HepG2 (cell line): Measurements from ENCODE around the gene XPNPEP3.

Experiments used
- ATF1 ChIP-seq: IDR thresholded peaks from 2 replicates; pipeline ENCODE4 v1.6.1; 2016; ENCODE audit warnings: mild to moderate bottlenecking, control low read depth
- JUND ChIP-seq: sonication (generic); formaldehyde crosslinking; IDR thresholded peaks from 2 replicates; pipeline ENCODE4 v1.8.0; 2022; ENCODE audit warnings: mild to moderate bottlenecking, missing genetic modification reagents
- POLR2A ChIP-seq, 2 experiments: IDR thresholded peaks; 2 replicates each; pipeline ENCODE4 v1.6.1; 2011; ENCODE audit warnings: low read depth in 2 of 2, low read length in 2 of 2, mild to moderate bottlenecking in 1 of 2, moderate library complexity in 1 of 2; ENCODE audit not compliant: insufficient read depth in 1 of 2
- PRMT3 ChIP-seq: sonication (generic); formaldehyde crosslinking; IDR thresholded peaks from 2 replicates; pipeline ENCODE4 v1.8.1; 2022; ENCODE audit warnings: low read depth, mild to moderate bottlenecking, moderate library complexity, missing genetic modification reagents, borderline replicate concordance
- PTBP1 ChIP-seq: fragments of 200-400 bp; formaldehyde crosslinking; IDR thresholded peaks from 2 replicates; pipeline ENCODE4 v1.6.1; 2018; ENCODE audit warnings: low read length, low read depth; ENCODE audit not compliant: poor library complexity, severe bottlenecking
- SUZ12 ChIP-seq: fragments of 150-350 bp; IDR thresholded peaks from 2 replicates; pipeline ENCODE4 v1.6.1; 2014; ENCODE audit warnings: low read depth, low read length
- ZNF562 ChIP-seq: sonication (generic); formaldehyde crosslinking; IDR thresholded peaks from 2 replicates; pipeline ENCODE4 v1.8.0; 2022; ENCODE audit warnings: missing genetic modification reagents, borderline replicate concordance
- ZNF703 ChIP-seq: sonication (generic); formaldehyde crosslinking; IDR thresholded peaks from 2 replicates; pipeline ENCODE4 v1.5.1; 2020; ENCODE audit warnings: missing genetic modification reagents, mild to moderate bottlenecking, moderate library complexity, borderline replicate concordance
- TF ChIP-seq, protein P1 (sequence below): sonication (generic); formaldehyde crosslinking; IDR thresholded peaks from 2 replicates; pipeline ENCODE4 v1.5.0; 2020; ENCODE audit warnings: mild to moderate bottlenecking, missing genetic modification reagents, moderate library complexity
- TF ChIP-seq, protein P2 (sequence below): IDR thresholded peaks from 2 replicates; pipeline ENCODE4 v1.6.1; 2012; ENCODE audit warnings: inconsistent platforms
- TF ChIP-seq, protein P3 (sequence below): sonication (generic); formaldehyde crosslinking; IDR thresholded peaks from 2 replicates; pipeline ENCODE4 v1.4.0; 2020; ENCODE audit warnings: missing genetic modification reagents
- TF ChIP-seq, protein P4 (sequence below): sonication (generic); formaldehyde crosslinking; IDR thresholded peaks from 2 replicates; pipeline ENCODE4 v1.4.0; 2020; ENCODE audit warnings: mild to moderate bottlenecking, low read depth, missing genetic modification reagents
- TF ChIP-seq, protein P5 (sequence below): IDR thresholded peaks from 2 replicates; pipeline ENCODE4 v1.6.1; 2016; ENCODE audit warnings: mild to moderate bottlenecking, missing biosample characterization, missing genetic modification reagents

DNA sequence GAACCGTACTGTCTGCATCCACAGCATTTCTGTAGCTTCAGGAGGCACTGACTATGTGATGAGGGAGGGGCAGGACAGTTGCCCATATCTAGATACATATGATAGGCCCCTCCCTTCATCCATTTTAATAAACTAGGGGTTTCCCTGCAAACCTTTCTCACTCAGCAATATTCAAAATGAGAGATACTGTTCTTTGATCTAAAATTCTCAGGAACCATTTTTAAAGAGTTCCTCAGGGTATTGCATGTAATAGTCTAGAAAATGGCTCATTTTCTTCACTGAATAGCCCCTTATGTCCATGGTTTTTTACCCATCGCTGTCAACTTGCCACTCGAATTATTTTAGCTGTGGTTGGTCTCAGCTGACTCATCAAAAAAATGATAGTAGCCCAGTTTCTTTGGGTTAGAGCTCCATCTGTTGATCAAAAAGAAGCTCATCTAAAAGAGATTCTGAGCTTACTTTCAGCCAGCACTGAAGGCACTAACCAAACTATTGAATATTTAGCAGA lies 42.0 kb downstream of the XPNPEP3 start:
- TF ChIP-seq ZNF703 (CRISPR knock-in tag) (no peak), PTBP1 (no peak), JUND (no peak), PRMT3 (CRISPR knock-in tag) (no peak), POLR2A (IDR thresholded peaks at IDR 0.05; ENCODE audit: insufficient read depth in 1 of 2, low read depth in 2 of 2, low read length in 2 of 2) (no peak), ZNF562 (no peak), SUZ12 (no peak), ATF1 (CRISPR knock-in tag) (no peak)
- TF ChIP-seq, protein P1, sequence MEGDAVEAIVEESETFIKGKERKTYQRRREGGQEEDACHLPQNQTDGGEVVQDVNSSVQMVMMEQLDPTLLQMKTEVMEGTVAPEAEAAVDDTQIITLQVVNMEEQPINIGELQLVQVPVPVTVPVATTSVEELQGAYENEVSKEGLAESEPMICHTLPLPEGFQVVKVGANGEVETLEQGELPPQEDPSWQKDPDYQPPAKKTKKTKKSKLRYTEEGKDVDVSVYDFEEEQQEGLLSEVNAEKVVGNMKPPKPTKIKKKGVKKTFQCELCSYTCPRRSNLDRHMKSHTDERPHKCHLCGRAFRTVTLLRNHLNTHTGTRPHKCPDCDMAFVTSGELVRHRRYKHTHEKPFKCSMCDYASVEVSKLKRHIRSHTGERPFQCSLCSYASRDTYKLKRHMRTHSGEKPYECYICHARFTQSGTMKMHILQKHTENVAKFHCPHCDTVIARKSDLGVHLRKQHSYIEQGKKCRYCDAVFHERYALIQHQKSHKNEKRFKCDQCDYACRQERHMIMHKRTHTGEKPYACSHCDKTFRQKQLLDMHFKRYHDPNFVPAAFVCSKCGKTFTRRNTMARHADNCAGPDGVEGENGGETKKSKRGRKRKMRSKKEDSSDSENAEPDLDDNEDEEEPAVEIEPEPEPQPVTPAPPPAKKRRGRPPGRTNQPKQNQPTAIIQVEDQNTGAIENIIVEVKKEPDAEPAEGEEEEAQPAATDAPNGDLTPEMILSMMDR = peak; percentile 72
- TF ChIP-seq, protein P2, sequence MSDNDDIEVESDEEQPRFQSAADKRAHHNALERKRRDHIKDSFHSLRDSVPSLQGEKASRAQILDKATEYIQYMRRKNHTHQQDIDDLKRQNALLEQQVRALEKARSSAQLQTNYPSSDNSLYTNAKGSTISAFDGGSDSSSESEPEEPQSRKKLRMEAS = no peak
- TF ChIP-seq, protein P3, sequence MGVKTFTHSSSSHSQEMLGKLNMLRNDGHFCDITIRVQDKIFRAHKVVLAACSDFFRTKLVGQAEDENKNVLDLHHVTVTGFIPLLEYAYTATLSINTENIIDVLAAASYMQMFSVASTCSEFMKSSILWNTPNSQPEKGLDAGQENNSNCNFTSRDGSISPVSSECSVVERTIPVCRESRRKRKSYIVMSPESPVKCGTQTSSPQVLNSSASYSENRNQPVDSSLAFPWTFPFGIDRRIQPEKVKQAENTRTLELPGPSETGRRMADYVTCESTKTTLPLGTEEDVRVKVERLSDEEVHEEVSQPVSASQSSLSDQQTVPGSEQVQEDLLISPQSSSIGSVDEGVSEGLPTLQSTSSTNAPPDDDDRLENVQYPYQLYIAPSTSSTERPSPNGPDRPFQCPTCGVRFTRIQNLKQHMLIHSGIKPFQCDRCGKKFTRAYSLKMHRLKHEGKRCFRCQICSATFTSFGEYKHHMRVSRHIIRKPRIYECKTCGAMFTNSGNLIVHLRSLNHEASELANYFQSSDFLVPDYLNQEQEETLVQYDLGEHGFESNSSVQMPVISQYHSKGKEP (CRISPR knock-in tag) = no peak
- TF ChIP-seq, protein P4, sequence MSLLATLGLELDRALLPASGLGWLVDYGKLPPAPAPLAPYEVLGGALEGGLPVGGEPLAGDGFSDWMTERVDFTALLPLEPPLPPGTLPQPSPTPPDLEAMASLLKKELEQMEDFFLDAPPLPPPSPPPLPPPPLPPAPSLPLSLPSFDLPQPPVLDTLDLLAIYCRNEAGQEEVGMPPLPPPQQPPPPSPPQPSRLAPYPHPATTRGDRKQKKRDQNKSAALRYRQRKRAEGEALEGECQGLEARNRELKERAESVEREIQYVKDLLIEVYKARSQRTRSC = no peak
- TF ChIP-seq, protein P5, sequence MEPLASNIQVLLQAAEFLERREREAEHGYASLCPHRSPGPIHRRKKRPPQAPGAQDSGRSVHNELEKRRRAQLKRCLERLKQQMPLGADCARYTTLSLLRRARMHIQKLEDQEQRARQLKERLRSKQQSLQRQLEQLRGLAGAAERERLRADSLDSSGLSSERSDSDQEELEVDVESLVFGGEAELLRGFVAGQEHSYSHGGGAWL (CRISPR knock-in tag) = no peak
